HCT116 (cell line): ENCODE results near the gene CEACAM1.

ENCODE experiments used
- CTCF ChIP-seq, 3 experiments: fragments of 200-600 bp in 1 of 3; sonication (generic) in 1 of 3; IDR thresholded peaks in 2 of 3; conservative IDR thresholded peaks in 1 of 3; 2 replicates each; pipeline ENCODE4 v1.5.1; 2012 to 2017; ENCODE audit warnings: low read depth in 2 of 3, low read length in 2 of 3, antibody characterized with exemption in 1 of 3, borderline replicate concordance in 1 of 3, control low read depth in 1 of 3, mild to moderate bottlenecking in 1 of 3, mixed read lengths in 1 of 3, mixed run types in 1 of 3, moderate library complexity in 1 of 3; ENCODE audit not compliant: insufficient read depth in 1 of 3
- POLR2A ChIP-seq: IDR thresholded peaks from 2 replicates; pipeline ENCODE4 v1.7.0; 2011; ENCODE audit warnings: borderline replicate concordance; ENCODE audit not compliant: insufficient read depth, insufficient read length; ENCODE audit errors: extremely low read depth
- REST ChIP-seq: IDR thresholded peaks from 2 replicates; pipeline ENCODE4 v1.6.1; 2012; ENCODE audit warnings: low read depth
- ZNF274 ChIP-seq: fragments of 200-500 bp; sonication (Bioruptor generic); IDR thresholded peaks from 2 replicates; pipeline ENCODE4 v1.6.1; 2014; ENCODE audit warnings: mild to moderate bottlenecking, low read depth, low read length, inconsistent platforms

GRCh38 chr19:42494321-42494720 lies 34.0 kb downstream of the CEACAM1 start:
- TF ChIP-seq CTCF (IDR thresholded peaks at IDR 0.05 in 2 of 3, conservative IDR thresholded peaks at IDR 0.05 in 1 of 3; ENCODE audit: borderline replicate concordance in 1 of 3, insufficient read depth in 1 of 3, low read depth in 2 of 3, low read length in 2 of 3) = no peak
- no peak for TF ChIP-seq POLR2A
- TF ChIP-seq ZNF274 = no peak
- TF ChIP-seq REST = no peak
